Central memory CD8-positive, alpha-beta T cell (primary cell): ENCODE data around the gene CD22.

Experiments used
- ATAC-seq: fragments of 150-1000 bp; cut with Tn5 transposase; replicated peaks from 2 replicates; pipeline ENCODE4 v1.10.0; 2022; ENCODE audit warnings: mild to moderate bottlenecking, moderate FRiP score, moderate number of reproducible peaks; ENCODE audit not compliant: poor library complexity, severe bottlenecking; ENCODE audit errors: extremely low read depth
- DNase-seq, 2 donors: peaks; one replicate each; pipeline ENCODE4 v3.0.0; 2021; ENCODE audit warnings: low spot score in 2 of 2
- H3K27ac Mint-ChIP-seq: one replicate; pipeline ENCODE4 v1.8.0; 2022; ENCODE audit warnings: low read depth, mild to moderate bottlenecking, moderate library complexity, mixed read lengths
- H3K27me3 Mint-ChIP-seq: one replicate; pipeline ENCODE4 v1.8.0; 2022; ENCODE audit warnings: mixed read lengths
- H3K36me3 Mint-ChIP-seq: one replicate; pipeline ENCODE4 v1.8.0; 2022; ENCODE audit warnings: mild to moderate bottlenecking, moderate library complexity, mixed read lengths; ENCODE audit not compliant: insufficient read depth
- H3K4me1 Mint-ChIP-seq: one replicate; pipeline ENCODE4 v1.8.0; 2022; ENCODE audit warnings: mixed read lengths
- H3K4me3 Mint-ChIP-seq: one replicate; pipeline ENCODE4 v1.8.0; 2022; ENCODE audit warnings: mild to moderate bottlenecking, moderate library complexity, mixed read lengths
- H3K9me3 Mint-ChIP-seq: one replicate; pipeline ENCODE4 v1.8.0; 2022; ENCODE audit warnings: mixed read lengths

Gene CD22

DNA sequence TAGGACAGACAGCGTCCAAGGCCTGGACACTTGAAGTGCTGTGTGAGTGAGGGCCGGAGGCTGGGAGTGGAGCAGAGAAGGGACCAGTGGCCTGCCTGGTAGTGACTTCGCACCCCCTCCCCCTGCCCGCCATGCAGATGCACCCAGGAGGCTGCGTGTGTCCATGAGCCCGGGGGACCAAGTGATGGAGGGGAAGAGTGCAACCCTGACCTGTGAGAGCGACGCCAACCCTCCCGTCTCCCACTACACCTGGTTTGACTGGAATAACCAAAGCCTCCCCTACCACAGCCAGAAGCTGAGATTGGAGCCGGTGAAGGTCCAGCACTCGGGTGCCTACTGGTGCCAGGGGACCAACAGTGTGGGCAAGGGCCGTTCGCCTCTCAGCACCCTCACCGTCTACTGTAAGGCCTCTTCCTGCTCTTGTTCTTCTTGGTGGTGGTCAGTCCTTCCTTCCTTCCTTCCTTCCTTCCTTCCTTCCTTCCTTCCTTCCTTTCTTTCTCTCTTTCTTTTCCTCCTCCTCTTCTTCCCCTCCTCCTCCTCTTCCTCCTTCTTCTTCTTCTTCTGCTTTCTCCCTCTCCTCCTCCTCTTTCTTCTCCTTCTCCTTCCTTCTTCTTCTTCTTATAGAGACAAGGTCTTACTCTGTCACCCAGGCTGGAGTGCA lies 12.7 kb downstream of the CD22 start:
- Mint-ChIP-seq H3K36me3 (peaks cover 8% of the 10 kb centered on the region), H3K9me3 (no peaks in the 10 kb centered on the region), H3K27ac (no peak overlapping the region), H3K4me1 (peaks cover 4% of the 10 kb centered on the region), H3K27me3 (peaks cover 51% of the 10 kb centered on the region), H3K4me3 (no peak overlapping the region)
- no peak for ATAC-seq
- DNase-seq: no peak

DNA sequence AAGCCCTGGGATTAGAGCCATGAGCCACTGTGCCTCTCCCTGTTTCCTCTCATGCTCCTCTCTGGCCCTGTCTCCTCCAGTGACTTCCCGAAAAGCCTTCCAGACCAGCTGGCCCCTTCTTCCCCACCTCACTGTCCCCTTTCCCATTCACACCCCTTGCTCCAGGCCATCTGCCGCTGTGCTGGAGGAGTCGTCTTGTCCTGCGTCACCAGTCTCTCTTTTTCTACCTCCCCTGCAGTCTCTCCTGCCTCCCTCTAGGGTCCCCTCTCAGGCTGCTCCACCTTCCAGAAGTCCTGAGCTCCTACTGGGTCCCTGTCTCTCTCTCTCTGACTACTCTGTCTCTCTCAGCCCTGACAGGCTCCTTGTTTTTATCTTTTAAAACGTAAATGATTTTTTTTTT lies 13.4 kb downstream of the CD22 start:
- no peak for DNase-seq
- ATAC-seq: no peak
- H3K4me3 Mint-ChIP-seq: no peak overlapping the region
- H3K36me3 Mint-ChIP-seq: peaks cover 8% of the 10 kb centered on the region
- peaks cover 51% of the 10 kb centered on the region for H3K27me3 Mint-ChIP-seq
- H3K4me1 Mint-ChIP-seq: peaks cover 11% of the 10 kb centered on the region
- no peak overlapping the region for H3K27ac Mint-ChIP-seq
- H3K9me3 Mint-ChIP-seq: no peaks in the 10 kb centered on the region

- peaks cover 8% of the 10 kb centered on the region for H3K36me3 Mint-ChIP-seq
- DNase-seq: no peak
- H3K4me3 Mint-ChIP-seq: no peak overlapping the region
- ATAC-seq: no peak
- H3K9me3 Mint-ChIP-seq: no peaks in the 10 kb centered on the region
- peaks cover 18% of the 10 kb centered on the region for H3K4me1 Mint-ChIP-seq
- H3K27ac Mint-ChIP-seq: no peak overlapping the region
- H3K27me3 Mint-ChIP-seq: peaks cover 51% of the 10 kb centered on the region
These were observed 15.6 kb downstream of the CD22 start for GRCh38 chr19:35344511-35345031.

DNA sequence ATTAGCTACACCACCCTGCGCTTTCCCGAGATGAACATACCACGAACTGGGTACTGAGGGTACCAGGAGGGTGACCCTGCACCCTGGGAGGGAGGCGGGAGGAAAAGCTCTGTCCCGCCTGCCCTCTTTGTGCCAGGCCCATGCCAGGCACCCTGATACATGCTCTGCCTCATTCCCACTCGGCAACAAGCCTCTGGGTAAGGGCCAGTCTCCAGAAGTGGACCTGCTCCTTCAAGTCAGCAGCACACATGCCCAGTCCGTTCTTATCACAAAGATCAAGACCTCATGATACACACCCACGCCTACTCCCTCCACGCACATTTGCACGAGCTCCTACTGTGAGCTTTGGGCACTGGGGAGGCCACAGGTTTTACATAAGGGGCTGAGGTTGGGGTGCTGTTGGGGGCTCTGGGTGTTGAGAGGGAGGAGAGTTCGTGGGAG lies 16.7 kb downstream of the CD22 start:
- Mint-ChIP-seq H3K27me3 (peaks cover 51% of the 10 kb centered on the region), H3K9me3 (no peaks in the 10 kb centered on the region), H3K4me3 (peak overlapping the region; percentile 32), H3K4me1 (peaks cover 18% of the 10 kb centered on the region), H3K27ac (no peak overlapping the region), H3K36me3 (peaks cover 10% of the 10 kb centered on the region)
- ATAC-seq (no peak), DNase-seq (no peak)

DNA sequence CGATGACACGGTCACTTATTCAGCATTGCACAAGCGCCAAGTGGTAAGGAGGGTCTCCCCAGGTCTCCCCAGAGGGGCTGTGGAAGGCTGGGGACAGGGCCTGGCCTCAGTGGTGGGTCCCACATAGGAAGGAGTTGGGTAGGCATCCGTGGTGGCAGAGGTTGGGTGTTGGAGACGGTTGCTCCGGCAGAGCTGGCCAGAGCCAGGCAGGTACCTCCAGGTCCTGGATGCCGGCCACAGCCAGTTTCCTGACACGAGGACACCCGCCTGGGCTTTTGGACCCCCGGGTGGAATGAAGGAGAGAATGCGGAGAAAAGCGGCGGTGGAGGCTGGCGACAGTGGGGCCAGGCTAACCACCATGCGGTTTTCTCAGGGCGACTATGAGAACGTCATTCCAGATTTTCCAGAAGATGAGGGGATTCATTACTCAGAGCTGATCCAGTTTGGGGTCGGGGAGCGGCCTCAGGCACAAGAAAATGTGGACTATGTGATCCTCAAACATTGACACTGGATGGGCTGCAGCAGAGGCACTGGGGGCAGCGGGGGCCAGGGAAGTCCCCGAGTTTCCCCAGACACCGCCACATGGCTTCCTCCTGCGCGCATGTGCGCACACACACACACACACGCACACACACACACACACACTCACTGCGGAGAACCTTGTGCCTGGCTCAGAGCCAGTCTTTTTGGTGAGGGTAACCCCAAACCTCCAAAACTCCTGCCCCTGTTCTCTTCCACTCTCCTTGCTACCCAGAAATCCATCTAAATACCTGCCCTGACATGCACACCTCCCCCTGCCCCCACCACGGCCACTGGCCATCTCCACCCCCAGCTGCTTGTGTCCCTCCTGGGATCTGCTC lies 17.4 kb downstream of the CD22 start:
- DNase-seq (peak; percentile 39 to 46), ATAC-seq (peak; percentile 77)
- H3K9me3 Mint-ChIP-seq: no peaks in the 10 kb centered on the region
- peaks cover 10% of the 10 kb centered on the region for H3K36me3 Mint-ChIP-seq
- peaks cover 18% of the 10 kb centered on the region for H3K4me1 Mint-ChIP-seq
- peak overlapping the region; percentile 87 for H3K27ac Mint-ChIP-seq
- peaks cover 51% of the 10 kb centered on the region for H3K27me3 Mint-ChIP-seq
- H3K4me3 Mint-ChIP-seq: peak overlapping the region; percentile 32

DNA sequence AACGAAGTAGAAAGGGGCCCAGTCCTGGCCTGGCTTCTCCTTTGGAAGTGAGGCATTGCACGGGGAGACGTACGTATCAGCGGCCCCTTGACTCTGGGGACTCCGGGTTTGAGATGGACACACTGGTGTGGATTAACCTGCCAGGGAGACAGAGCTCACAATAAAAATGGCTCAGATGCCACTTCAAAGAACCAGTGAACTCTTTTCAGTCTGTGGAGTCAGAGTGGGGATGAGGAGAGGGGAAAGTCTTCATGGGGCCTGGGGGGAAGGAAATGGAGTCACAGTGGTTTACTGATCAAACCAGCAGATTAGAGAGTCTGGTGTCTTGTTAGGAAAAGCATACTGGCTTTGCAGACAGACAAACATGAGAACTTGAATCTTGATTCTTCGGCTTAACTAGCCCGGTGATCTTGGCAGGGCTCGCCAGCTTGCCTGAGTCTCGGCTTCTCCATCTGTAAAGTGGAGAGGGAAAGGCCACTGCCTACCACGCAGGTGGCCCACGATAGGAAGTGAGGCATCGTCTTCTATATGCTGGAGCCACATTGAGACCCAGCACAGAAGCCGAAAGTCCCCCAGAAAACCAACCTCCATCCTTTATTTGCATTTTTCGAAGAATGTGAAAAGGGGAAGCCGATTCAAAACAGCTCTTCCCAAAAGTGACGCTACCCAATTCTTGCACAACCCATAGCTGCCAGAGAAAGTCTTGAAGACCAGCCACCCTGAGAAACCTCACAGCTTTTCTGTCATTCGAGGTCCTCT lies 18.4 kb downstream of the CD22 start, which contains the start of gene FFAR1:
TSS of gene FFAR1 (plus strand) at position 732 of the 759 bp plus-strand sequence. CDS start 3,650 bp downstream, outside the sequence.
- DNase-seq (no peak), ATAC-seq (peak; percentile 54)
- H3K9me3 Mint-ChIP-seq: no peaks in the 10 kb centered on the region
- peak within 1 kb of the TSS; percentile 87 for H3K27ac Mint-ChIP-seq
- H3K27me3 Mint-ChIP-seq: peaks cover 46% of the 10 kb centered on the region
- peak within 1 kb of the TSS; percentile 32 for H3K4me3 Mint-ChIP-seq
- H3K36me3 Mint-ChIP-seq: peaks cover 8% of the 10 kb centered on the region
- peaks cover 18% of the 10 kb centered on the region for H3K4me1 Mint-ChIP-seq

- Mint-ChIP-seq H3K27me3 (peaks cover 41% of the 10 kb centered on the region), H3K36me3 (peaks cover 8% of the 10 kb centered on the region), H3K27ac (no peak overlapping the region), H3K4me3 (peak overlapping the region; percentile 32), H3K9me3 (no peaks in the 10 kb centered on the region), H3K4me1 (peaks cover 23% of the 10 kb centered on the region)
- ATAC-seq: no peak
- no peak for DNase-seq
These were observed 18.9 kb downstream of the CD22 start for GRCh38 chr19:35347930-35348298.

DNA sequence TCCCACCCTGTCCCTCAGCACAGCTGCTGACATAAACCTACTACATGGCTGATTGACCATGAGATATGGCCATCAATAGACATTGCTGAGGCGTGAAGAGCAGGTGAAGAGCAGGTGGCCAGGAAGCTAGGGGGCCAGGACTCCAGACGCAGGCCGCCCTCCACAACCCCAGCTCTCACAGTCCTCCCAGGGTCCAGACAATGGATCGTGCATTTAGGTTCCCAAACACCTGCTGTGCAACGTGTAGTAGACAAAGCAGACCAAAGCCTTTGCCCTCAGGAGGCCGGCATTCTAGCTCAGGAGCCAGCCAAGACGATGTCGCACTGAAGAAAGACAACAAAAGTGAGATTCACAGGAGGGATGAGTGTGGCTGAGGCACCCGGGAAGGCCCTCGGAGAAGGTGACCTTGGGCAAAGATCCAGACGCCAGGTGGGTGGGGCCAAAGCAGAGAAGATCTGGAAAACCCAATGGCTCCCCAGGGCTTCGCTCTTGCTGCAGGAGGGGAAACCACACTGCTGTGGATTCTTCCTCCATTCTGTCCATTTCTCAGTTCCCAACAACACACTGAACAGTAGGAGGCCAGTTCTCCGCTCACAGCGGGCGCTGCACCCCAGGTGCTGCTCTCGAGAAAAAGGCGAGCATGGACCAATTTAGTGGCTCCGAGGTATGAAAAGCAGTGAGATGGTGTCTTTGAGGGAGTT lies 20.1 kb downstream of the CD22 start:
- H3K36me3 Mint-ChIP-seq: peaks cover 8% of the 10 kb centered on the region
- peaks cover 31% of the 10 kb centered on the region for H3K27me3 Mint-ChIP-seq
- no peak for ATAC-seq
- DNase-seq: no peak
- peaks cover 25% of the 10 kb centered on the region for H3K4me1 Mint-ChIP-seq
- no peak overlapping the region for H3K27ac Mint-ChIP-seq
- H3K4me3 Mint-ChIP-seq: no peak overlapping the region
- no peaks in the 10 kb centered on the region for H3K9me3 Mint-ChIP-seq

GRCh38 chr19:35349614-35350521 lies 20.9 kb downstream of the CD22 start:
- DNase-seq: no peak
- peaks cover 31% of the 10 kb centered on the region for H3K27me3 Mint-ChIP-seq
- ATAC-seq: no peak
- no peak overlapping the region for H3K27ac Mint-ChIP-seq
- no peaks in the 10 kb centered on the region for H3K9me3 Mint-ChIP-seq
- no peak overlapping the region for H3K4me3 Mint-ChIP-seq
- peaks cover 25% of the 10 kb centered on the region for H3K4me1 Mint-ChIP-seq
- H3K36me3 Mint-ChIP-seq: peaks cover 8% of the 10 kb centered on the region

DNA sequence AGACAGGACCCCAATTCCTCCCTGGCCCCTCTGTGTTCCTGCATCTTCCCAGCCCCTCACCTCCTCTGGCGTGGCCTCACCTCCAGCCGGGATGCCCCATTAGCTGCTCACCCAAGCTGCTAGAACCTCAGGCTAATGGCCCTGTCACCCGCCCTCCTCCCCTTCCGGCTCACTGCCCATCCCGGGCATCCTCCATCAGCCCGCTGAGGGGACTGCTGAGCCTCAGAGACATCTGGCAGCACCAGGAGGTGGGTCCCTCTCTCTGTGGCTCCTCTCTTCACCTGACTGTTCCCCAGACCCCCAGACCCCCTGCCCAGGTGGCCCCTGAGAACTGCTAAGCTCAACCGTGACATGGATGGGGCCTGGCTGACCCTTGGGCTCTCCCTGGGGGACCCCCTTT lies 21.6 kb downstream of the CD22 start:
- peaks cover 27% of the 10 kb centered on the region for H3K27me3 Mint-ChIP-seq

DNA sequence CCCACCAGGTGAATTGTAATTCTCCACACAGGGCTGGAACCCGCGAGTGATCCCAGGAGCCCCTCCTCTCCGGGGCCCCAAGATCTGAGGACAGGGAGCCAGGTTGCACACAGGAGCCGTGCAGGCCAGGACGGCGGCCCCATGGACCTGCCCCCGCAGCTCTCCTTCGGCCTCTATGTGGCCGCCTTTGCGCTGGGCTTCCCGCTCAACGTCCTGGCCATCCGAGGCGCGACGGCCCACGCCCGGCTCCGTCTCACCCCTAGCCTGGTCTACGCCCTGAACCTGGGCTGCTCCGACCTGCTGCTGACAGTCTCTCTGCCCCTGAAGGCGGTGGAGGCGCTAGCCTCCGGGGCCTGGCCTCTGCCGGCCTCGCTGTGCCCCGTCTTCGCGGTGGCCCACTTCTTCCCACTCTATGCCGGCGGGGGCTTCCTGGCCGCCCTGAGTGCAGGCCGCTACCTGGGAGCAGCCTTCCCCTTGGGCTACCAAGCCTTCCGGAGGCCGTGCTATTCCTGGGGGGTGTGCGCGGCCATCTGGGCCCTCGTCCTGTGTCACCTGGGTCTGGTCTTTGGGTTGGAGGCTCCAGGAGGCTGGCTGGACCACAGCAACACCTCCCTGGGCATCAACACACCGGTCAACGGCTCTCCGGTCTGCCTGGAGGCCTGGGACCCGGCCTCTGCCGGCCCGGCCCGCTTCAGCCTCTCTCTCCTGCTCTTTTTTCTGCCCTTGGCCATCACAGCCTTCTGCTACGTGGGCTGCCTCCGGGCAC lies 22.6 kb downstream of the CD22 start:
- no peak for DNase-seq
- H3K27ac Mint-ChIP-seq: peak overlapping the region; percentile 10

More for the DNA sequence above, 21.6 kb downstream of the CD22 start:
- ATAC-seq: no peak
- Mint-ChIP-seq H3K4me3 (no peak overlapping the region), H3K9me3 (no peaks in the 10 kb centered on the region), H3K36me3 (peaks cover 8% of the 10 kb centered on the region), H3K4me1 (peaks cover 25% of the 10 kb centered on the region), H3K27ac (peak overlapping the region; percentile 10)
- no peak for DNase-seq

More for the DNA sequence above, 22.6 kb downstream of the CD22 start:
- Mint-ChIP-seq H3K9me3 (no peaks in the 10 kb centered on the region), H3K27me3 (peaks cover 17% of the 10 kb centered on the region), H3K4me3 (no peak overlapping the region), H3K4me1 (peaks cover 22% of the 10 kb centered on the region), H3K36me3 (peaks cover 6% of the 10 kb centered on the region)
- no peak for ATAC-seq
